ENCODE data around the gene TMEM121.
A peak's percentile ranks its signal among the peaks of the same experiment; 100 is the strongest.

TMEM121 gene

DNA sequence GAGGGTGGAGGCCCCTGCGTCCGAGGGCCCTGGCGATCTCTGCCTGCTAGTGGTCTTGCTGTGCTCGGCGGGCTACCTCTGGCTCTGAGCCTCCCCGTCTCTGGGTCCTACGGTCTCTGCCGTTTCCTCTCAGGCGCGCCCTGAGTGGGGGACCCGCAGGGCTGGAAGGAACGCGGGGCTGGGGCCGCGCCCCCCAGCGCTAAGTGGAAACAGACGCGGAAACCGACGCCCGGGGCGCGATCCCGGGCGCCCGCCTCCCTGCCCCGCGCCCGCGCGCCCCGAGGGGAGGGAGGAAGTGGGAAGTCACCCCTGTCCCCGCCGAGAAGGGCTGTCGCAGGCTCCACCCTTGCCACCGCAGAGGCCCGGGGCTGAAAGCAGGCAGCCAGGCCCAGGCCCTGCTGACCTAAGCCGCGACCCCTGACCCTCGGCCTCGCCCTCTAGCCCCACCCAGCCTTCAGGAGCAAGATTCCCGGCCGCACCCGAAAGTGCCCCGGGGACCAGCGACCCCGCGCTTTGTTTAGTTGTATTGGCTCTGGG lies 38.9 kb upstream of the TMEM121 start:
- peak; percentile 17 to 85 (median 72) for DNase-seq

DNA sequence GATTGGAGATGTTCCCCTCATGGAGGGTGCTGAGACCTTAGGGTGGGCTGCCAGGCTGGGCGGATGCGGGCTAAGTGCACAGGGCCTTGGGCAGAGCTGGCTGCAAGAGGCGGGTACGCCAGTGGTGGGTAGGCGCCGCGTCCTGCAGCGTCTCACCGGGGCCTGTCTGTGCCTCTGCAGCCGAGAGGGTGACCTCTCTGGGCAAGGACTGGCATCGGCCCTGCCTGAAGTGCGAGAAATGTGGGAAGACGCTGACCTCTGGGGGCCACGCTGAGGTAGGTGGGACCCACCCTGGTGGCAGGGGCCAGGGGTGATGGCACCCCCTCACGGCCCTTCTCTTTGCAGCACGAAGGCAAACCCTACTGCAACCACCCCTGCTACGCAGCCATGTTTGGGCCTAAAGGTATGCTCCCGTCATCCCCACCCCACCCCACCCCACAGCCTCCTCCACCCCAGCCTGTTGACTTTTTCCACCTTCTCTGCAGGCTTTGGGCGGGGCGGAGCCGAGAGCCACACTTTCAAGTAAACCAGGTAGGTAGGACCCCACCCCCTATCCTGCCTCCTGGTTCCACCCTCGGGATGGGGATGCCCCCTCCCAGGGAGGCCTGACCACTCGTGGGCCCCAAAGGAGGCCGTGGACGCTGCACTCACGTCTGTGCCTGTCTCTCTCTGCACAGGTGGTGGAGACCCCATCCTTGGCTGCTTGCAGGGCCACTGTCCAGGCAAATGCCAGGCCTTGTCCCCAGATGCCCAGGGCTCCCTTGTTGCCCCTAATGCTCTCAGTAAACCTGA lies 38.2 kb upstream of the TMEM121 start:
- peak in 1 of 5 experiments; percentile 62 for DNase-seq

DNA sequence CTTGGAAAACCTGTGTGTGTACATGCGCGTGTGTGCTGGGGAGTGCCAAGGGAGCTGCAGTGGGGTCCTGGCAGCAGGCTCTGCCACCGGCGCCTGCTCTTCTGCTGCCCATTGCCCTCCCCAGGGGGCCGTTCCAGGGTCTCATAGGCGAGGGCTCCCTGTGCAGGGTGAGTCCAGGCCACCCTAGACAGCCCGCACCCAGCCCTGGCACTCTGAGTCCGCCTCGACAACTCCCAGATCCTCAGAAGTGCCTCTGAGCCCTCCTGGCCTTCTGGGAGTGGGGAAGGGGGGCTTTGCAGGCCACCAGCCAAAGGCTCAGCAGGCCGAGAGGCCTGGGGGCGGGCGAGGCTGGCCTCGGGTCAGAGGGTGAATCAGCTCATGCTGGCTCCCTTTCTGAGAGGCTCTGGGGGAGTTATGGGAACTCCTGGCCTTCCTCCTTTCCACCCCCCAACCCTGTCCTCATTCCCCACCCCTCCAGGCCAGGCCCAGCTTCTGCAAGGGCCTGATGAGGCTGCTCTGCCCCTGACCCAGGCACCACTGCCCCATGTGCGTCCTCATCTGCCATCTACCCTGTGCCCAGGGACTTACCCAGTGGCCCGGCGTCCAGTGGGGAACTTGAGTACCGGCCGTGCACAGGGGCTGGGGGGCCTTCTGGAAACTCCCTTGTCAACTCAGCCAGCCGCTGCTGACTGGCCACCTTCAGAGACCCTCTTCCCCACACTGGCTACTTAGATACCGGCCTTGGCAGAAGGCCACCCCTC lies 37.4 kb upstream of the TMEM121 start:
- no peak for DNase-seq

DNA sequence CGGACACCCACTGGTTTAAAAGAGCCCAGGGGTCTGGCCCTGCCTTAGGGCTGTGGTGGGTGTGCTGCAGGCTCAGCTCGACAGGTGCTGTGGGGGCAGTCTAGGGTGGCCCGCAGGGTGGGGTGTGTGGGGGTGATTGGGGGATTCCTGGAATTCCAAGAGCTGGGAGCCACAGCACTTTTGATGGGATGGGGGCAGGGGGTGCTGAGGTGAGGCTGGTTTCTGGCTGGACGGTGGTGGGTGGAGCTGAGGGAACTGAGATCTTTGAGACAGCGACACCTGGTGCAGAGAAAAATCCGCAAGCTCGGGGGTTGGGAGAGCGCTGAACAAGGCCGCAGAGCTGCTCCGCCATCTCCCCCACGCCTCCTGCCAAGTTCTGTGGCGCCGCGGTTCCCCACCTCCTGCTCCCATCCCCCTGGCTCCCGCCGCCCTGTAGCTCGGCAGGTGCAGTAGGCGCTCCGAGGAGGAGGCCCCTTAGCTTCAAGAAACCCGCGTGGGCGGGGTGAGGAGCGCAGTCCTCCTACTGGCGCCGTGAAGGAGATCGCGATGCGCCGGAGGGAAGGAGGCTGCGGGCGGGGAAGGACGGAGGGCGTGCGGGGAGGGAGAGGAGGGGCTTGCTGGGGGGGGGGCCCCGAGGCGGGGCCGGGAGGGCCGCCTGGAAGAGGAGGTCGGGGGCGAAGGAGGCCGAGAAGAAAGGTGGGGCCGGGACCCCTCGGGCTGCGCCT lies 36.7 kb upstream of the TMEM121 start:
- peak; percentile 74 to 93 (median 87) for DNase-seq

DNA sequence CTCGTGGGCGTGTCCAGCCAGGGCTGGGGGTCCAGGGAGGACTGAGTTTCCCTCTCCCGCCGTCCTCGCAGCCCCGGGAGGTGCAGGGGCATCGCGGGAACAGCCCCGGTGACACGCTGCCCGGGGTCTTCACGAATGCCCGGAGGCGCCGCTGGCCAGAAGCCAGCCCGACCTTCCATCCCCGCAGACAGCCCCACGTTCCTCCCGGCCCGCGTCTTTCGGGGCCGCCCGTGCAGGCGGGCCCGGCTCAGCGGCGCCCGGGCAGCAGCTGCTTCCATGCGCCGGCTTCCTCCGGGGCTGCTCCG lies 36.2 kb upstream of the TMEM121 start:
- no peak for DNase-seq

DNA sequence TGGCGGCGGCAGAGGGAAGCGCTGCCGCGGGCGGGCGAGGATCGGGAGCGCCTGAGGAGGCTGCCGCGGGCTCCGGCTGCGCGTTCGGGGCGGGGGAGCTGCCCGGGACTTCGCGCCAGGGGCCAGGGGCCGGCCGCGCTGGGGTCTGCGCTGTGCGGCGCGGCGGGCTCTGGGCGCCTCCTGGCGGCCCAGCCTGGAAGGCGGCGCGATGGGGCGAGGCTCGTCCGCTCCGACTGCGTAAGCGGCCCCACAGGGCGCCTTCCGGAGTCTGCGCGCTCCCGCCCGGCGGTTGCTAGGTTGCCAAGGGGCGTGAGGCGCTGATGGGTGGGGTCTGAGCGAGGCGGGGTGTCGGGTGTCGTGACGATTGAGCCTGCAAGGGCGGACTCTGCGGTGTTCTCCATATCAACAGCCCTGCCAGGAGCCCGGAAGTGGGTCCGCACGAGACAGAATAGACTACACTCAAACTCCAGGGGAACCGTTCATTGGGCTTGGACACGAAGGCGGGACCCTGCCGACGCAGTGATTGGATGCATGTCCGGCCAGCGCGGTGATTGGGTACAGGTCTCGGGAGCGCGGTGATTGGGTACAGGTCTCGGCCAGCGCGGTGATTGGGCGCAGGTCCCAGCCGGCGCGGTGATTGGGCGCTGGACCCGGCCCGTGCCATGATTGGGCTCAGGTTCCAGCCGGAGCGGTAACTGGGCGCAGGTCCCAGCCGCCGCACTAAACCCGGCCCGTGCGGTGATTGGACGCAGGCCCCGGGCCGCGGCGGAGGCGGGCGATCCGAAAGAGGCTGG lies 35.6 kb upstream of the TMEM121 start, which contains the start of gene TEDC1:
Gene TEDC1, plus strand, starts transcription at position 675 of the 794 bp plus-strand sequence. CDS start 130 bp downstream, outside the sequence.
- peak; percentile 95 to 100 (median 99) for DNase-seq

DNA sequence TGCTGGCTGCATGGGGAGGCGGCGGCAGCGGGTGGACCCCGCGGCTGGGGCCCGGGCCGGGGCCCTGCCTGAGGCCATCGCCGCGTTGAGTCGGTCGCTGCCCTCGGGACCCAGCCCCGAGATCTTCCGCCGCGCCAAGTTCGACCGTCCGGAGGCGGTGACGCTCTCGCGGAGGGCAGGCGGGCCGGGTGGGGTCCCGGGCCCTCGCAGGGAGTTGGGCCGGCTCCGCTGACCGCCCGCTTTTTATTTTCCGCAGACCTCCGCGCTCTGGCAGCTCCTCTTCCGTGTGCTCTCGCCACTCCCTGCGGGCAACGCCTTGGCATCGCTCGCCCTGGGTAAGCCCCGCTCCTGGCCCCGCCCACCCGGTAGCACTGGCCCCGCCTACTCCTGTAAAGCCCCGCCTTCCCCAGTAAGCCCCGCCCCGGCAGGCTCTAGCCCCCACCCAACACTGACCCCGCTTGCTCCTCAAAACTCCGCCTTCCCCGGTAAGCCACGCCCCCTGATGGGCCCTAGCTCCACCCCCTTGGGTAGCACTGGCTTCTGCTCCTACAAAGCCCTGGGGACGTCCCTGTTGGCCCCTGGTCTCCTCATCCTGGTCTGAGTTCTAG lies 34.9 kb upstream of the TMEM121 start:
- peak; percentile 78 to 90 (median 83) for DNase-seq

DNA sequence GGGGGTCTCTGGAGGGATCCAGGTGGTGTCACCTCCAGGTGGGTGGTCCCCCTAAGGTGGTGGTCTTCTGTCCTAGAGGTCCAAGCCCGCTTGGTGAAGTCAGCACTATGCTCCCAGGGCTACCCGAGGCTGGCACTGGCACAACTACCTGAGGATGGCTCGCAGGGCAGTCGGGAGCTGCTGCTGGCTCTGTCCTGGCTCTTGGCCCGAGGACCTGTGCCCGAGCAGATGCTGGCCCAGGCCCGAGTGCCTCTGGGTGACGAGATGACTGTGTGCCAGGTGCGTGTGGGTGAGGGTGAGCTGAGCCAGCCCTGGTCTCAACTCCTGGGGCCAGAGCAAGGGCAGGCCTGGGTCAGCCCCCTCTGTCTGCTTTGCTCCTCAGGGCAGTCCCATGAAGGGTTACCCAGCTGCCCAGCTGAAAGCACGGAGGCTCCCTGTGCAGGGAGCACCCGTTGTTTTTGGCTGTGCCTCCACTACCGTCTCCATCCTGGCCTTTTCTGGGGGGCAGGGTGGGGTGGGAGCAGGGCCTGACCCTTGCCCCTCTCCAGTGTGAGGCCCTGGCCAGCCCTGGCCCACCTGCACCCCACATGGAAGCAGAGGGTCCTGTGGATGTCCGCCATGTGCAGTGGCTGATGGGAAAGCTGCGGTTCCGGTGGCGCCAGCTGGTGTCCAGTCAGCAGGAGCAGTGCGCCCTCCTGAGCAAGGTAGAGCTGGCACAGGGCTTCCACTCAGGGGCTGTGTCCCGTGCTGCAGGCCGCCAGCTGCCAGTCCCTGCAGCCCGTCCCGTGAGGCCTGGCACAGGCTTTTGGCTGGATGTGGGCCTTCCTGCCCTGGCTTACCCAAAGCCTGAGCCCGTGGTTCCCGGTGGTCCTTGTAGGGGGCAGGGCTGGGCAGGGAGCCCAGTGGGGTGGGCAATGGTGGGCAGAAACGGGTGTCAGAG lies 34.1 kb upstream of the TMEM121 start:
- DNase-seq: peak in 1 of 5 experiments; percentile 6

DNA sequence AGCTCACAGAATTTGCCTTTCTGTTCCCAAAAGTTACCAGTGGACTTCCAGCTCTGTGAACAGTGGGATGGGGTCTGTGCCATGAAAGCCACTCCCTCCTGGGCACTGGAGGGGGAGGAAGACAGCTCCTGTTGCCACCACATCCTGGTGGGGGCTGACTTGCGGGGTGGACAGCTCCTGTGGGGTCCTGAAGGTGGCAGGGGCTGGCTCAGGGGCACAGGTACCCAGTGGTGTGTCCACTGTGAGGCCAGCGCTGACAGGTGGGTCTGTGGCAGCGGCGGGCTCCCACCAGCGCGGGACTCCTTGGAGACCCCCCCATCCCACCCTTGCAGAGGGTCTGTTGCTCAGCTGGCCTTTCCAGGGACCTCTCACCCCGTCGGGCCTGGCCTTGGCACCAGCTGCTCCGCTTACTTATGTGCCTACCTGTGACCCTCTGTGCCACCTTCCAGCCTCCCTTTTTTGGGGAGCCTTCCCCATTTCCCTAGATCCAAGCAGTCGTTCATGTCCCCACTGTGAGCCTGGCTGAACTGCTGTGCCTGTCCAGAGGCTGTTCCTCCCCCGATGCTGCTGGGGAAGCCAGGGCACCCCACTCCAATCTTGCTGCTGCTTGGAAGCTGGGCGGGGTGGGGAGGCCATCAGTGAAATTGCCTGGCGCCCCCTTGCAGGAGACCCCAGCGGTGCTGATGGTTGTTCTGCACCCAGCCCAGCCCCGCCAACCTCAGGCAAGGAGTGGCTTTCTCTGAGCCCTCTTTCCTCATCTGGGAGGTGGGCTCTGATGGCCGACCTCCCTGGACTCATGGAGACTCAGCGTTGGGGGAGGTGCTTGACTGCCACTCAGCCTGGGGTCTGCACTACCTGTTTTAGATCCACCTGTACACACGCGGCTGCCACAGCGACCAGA lies 33.2 kb upstream of the TMEM121 start:
- peak in 1 of 5 experiments; percentile 2 for DNase-seq

DNA sequence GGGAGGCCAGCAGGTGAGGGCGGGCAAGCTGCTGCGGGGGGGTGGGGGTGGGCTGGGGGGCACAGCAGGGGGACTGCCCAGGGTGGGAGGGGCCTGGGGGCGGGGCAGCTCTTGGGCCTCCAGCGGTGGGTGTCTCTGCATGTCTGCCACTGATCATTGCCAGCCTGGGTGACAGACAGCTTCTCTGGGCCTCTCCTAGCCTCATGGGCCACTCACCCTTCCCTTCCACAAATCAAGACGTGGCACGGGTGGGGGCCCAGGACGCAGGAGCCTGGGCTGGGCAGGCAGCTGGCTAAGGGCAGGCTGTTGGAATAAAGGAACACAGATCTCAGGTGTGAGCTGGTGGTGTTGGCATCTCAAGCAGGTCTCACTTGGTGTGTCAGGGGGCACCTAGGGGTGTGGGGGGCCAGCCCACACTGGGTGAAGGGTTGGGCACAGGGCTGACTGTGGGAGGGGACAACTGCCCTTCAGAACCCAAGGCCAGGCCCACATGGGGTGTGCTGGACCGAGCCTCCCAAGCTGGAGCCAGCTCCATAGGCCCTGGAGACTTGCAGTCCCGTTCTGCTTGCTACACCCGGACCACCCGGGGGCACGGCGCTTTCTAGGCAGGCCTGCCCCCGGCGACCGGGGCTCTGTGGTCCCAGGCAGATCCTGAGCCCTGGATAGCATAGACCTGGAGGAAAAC lies 32.3 kb upstream of the TMEM121 start:
- peak in 1 of 5 experiments; percentile 3 for DNase-seq

DNA sequence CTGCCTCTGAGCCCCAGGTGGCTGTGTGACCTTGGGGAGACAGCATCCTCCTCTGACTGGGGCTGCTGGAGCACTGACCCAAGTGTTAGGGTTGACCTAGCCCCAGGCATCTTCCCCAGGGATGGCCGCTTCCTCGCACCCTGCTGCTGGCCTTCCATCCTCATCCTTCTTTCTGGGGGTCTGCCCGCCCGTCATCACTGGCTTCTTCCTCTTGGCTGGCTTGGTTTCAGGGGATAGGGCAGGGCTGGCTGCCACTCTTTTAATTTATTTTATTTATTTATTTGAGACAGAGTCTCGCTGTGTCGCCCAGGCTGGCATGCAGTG lies 31.8 kb upstream of the TMEM121 start:
- no peak for DNase-seq

DNA sequence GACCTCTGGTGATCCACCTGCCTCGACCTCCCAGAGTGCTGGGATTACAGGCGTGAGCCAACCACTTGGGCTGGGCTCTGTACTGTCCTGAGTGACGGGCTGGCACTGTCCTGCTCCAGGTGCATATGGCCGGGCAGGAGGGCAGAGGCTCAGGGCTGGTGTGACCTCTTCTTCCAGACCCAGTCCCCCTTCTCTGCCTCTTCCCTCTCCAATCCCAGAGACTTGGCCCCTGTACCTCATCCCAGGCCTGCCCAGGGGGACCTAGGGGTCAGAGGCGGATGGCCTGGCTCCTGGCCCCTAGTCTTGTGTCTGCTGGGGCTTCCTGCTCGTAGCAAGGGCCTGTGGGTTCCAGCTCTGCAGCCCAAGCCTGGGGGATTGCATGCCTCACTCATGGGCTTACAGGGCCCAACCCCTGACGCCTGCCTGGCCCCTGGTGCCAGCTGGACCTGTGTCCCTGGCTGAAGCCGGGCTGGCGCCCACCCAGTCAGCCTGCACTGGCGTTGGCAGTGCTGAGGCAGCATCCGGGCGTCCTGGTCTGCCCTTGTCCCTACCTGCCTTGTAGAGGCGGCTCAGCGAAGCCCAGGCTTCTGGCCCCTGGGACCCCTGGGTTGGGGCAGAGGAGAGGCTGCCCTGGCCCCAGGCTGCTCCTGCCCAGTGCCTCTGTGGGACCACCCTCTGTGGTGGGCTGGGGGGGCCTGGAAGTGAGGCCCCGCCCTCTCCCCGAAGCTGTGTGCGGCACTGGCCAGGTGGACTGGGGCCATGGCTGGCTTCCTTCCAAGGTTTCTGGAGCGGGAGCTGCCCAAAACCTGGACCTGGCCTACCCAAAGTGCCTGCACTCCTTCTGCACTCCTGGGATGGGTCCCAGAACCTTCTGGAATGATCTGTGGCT lies 31.0 kb upstream of the TMEM121 start:
- peak in 1 of 5 experiments; percentile 1 for DNase-seq

DNA sequence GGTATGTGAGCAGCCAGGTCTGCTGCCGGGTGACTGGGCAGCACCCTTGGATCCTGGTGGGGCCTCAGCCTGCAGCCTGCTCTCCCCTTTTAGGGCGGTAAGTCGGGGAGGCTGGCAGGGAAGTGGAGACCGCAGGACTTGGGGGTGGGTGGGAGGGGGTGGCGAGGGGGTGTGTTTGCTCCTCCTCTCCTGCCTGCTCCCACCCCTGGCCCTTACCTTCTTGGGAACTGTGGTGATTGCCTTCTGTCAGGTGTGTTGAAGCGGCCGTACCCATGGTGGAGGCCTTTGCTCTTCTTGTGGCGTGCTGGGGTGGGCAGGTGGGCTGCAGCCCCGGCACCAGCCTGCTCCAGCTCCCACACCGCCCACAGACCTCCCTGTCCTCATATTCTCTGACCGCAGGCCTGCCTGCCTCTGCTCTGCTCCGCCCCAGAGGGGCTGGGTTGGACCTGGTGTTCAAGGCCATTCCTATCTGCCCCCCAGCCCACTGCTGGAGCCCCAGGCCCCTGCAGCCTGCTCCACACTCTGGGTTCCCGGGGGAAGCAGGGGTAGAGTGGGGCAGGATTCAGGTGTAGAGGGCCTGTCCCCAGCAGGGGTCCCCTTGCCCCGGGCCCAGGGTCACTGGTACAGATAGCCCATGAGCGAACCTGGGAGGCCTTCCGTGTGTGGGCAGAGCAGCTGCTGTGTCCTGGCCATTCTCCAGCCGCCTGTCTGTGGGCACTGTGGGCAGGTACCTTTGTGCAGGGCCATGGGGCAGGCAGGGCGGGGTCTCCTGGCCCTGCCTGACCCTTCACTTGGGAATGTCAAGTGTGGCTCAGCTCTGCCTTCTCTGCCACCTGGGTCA lies 30.2 kb upstream of the TMEM121 start:
- DNase-seq: no peak

DNA sequence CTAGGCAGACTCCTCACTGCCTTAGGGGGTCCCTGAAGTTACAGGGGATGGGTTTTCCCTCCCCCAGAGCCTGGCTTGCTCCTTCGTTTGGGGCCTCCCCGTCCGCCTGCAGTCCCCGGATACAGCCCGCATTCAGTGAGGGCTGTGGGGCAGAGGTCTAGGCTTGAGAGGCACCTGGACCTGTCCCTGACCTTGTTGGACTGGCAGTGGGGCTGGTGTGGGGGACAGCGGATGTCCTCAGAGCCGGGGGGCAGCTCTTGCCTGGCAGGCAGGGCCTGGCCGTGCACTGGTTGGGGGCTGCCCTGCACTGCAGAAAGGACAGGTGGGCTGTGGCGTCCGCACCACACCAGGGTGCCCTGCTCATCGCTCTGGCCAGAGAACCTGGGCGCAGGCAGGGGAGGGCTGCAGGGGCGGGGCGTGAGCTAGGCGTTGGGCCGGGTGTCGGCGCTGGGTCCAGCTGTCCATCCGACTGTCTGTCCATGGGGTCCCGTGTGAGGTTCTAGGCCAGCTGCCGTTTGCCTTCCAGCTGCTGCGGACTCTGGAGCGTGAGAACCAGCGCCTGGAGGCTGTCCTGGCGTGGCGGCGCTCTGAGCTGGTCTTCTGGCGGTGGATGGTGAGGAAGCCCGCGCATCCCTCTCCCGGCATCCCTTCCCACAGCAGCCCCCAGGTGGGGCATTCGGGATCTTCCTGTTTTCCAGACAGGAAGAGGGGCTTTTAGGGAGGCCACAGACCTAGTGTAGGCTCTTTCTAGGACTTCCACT lies 29.4 kb upstream of the TMEM121 start:
- peak in 1 of 5 experiments; percentile 1 for DNase-seq

DNA sequence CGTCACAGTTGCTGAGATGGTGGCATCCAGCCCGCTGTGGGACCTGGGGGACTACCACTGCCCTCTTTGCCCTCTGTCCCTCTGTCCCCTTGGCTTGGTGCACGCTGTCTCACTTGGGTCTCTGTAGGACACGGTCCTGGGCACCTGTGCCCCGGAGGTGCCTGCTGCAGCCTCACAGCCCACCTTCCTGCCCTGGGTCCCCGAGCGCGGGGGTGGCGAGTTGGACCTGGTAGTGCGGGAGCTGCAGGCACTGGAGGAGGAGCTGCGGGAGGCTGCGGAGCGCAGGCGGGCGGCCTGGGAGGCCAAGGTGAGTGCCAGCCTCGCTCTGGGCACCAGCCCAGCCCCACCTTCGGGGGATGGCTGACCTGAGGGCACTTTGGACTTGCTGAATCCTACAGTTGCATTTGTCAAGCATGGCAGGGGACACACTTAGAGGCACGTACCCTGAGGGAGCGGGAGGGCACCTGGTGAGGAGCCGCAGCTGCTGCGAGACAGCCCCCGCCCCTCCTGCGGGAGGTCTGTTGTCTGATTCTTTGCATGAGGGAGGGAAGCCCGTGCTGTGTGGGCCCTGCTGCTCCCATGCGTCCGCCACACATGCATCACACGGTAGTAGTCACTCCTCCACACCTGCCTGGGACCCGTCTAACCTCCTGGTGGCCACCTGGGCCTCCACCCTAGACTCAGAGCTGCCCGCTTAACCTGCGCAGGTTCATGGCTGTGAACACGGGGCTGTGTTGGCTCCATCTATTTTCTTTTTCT lies 28.5 kb upstream of the TMEM121 start:
- no peak for DNase-seq
